Activated CD8-positive, alpha-beta memory T cell treated with anti-CD3 and anti-CD28 coated beads, Interleukin-2, amount 50 U/mL, for 48 hours (primary cell): ENCODE results near the gene IMPG2.

Source experiments
- DNase-seq: peaks from one replicate; pipeline ENCODE4 v3.0.0-alpha.2; 2020

IMPG2 gene

GRCh38 chr3:101230618-101231017, 89.8 kb downstream of the IMPG2 start:
- DNase-seq = no peak

GRCh38 chr3:101229681-101230080, 90.7 kb downstream of the IMPG2 start:
- DNase-seq = no peak

- DNase-seq = no peak
Observed at GRCh38 chr3:101228441-101228840, 91.9 kb downstream of the IMPG2 start.

GRCh38 chr3:101224739-101225138, 95.6 kb downstream of the IMPG2 start:
- DNase-seq = no peak

GRCh38 chr3:101223016-101223415, 97.4 kb downstream of the IMPG2 start:
- no peak for DNase-seq

- DNase-seq = no peak
Observed at GRCh38 chr3:101219842-101220560, 100.4 kb downstream of the IMPG2 start.

- no peak for DNase-seq
Observed at GRCh38 chr3:101217472-101218245, 102.7 kb downstream of the IMPG2 start.

GRCh38 chr3:101216710-101217465, 103.5 kb downstream of the IMPG2 start:
- no peak for DNase-seq

- no peak for DNase-seq
Observed at GRCh38 chr3:101212730-101213129, 107.6 kb downstream of the IMPG2 start.

- no peak for DNase-seq
Observed at GRCh38 chr3:101204246-101204645, 116.1 kb downstream of the IMPG2 start.

GRCh38 chr3:101203411-101203810, 117.0 kb downstream of the IMPG2 start:
- no peak for DNase-seq

- DNase-seq = no peak
Observed at GRCh38 chr3:101202640-101203039, 117.7 kb downstream of the IMPG2 start.

- no peak for DNase-seq
Observed at GRCh38 chr3:101200461-101200860, 119.9 kb downstream of the IMPG2 start.

- DNase-seq = no peak
Observed at GRCh38 chr3:101195951-101196713, 124.2 kb downstream of the IMPG2 start.

GRCh38 chr3:101194392-101194791, 126.0 kb downstream of the IMPG2 start:
- no peak for DNase-seq

GRCh38 chr3:101193957-101194356, 126.4 kb downstream of the IMPG2 start:
- DNase-seq = no peak

- no peak for DNase-seq
Observed at GRCh38 chr3:101189796-101190195, 130.6 kb downstream of the IMPG2 start.

- DNase-seq = no peak
Observed at GRCh38 chr3:101189176-101189575, 131.2 kb downstream of the IMPG2 start.

GRCh38 chr3:101185341-101185740, 135.0 kb downstream of the IMPG2 start:
- DNase-seq = no peak

GRCh38 chr3:101184111-101184510, 136.3 kb downstream of the IMPG2 start:
- no peak for DNase-seq

- no peak for DNase-seq
Observed at GRCh38 chr3:101183151-101183550, 137.2 kb downstream of the IMPG2 start.

- no peak for DNase-seq
Observed at GRCh38 chr3:101182734-101183133, 137.6 kb downstream of the IMPG2 start.

- DNase-seq = no peak
Observed at GRCh38 chr3:101181801-101182200, 138.6 kb downstream of the IMPG2 start.
